Regular cardiac myocyte (primary cell): ENCODE results near the gene ANKS1B. TPM values are rescaled to one million over a fixed set of nuclear protein-coding genes. Genes with fewer than 3 reads are reported as not detected.

Experiments
- total RNA-seq: library from RNA; depleted of rRNA; stranded (reverse); fragments of >200 nt; gene quantifications from 2 replicates; pipeline ENCODE4 v1.2.3, GENCODE V29; 2014

The ANKS1B gene
- 0.38 and 11.3 TPM in 2 replicates for total RNA-seq

GRCh38 chr12:99984271-99985128, at the start of gene ANKS1B:
Gene ANKS1B (minus strand): TSS chr12:99984936. CDS start chr12:99984237, 699 bp downstream.

GRCh38 chr12:99647453-99647852, 337.3 kb downstream of the ANKS1B start, which contains the start of gene GARIN6:
Gene GARIN6 (plus strand): TSS chr12:99647753. CDS start chr12:99648175, 422 bp downstream.

Other genes starting within 250 kb of the ANKS1B start
- 36.2 and 45.7 TPM in 2 replicates for gene BLTP3B, start 157.9 kb upstream of the ANKS1B start, total RNA-seq
- gene ACTR6, start 215.9 kb upstream of the ANKS1B start, total RNA-seq: 16.3 and 19.2 TPM in 2 replicates